OCI-LY7 (cell line): ENCODE data around the gene TXNDC12. TPM values are rescaled to one million over a fixed set of nuclear protein-coding genes. Genes with fewer than 3 reads are reported as not detected.

Source experiments
- BruUV-seq: library from RNA; stranded (reverse); fragments of 400-500 nt; replicated peaks from 2 replicates; lab custom pipeline; 2021; lab: Mats Ljungman, UMichigan
- CTCF ChIA-PET: fragments of 300-600 bp; sonication (Branson Sonifier 250); formaldehyde crosslinking; loops from one replicate; lab custom pipeline; 2022; ENCODE audit warnings: antibody characterized with exemption; ENCODE audit not compliant: unreplicated experiment; lab: Charles Lee
- POLR2A ChIA-PET: fragments of 300-600 bp; sonication (Branson Sonifier 250); formaldehyde crosslinking; loops from one replicate; lab custom pipeline; 2022; ENCODE audit warnings: antibody characterized with exemption; lab: Charles Lee
- DNase-seq: peaks from one replicate; pipeline ENCODE4 v3.0.0-alpha.2; 2015; ENCODE audit warnings: low spot score
- H2AFZ ChIP-seq: fragments of 200-600 bp; sonication (generic), shearing (Covaris generic); 2 replicates; pipeline ENCODE4 v1.6.1; 2014; ENCODE audit warnings: mild to moderate bottlenecking, antibody characterized with exemption, low read length, moderate library complexity
- H3K27ac ChIP-seq: fragments of 200-600 bp; sonication (generic); 2 replicates; pipeline ENCODE4 v1.5.1; 2014; ENCODE audit warnings: mixed run types, low read depth, mild to moderate bottlenecking, moderate library complexity, low read length, inconsistent platforms; ENCODE audit not compliant: poor library complexity, severe bottlenecking
- H3K36me3 ChIP-seq: fragments of 200-600 bp; sonication (generic); 2 replicates; pipeline ENCODE4 v1.6.1; 2014; ENCODE audit warnings: mild to moderate bottlenecking, antibody characterized with exemption, low read length, moderate library complexity, mixed read lengths; ENCODE audit not compliant: insufficient read depth
- H3K4me1 ChIP-seq: fragments of 200-600 bp; sonication (generic); 2 replicates; pipeline ENCODE4 v1.5.1; 2014; ENCODE audit warnings: mild to moderate bottlenecking, low read length; ENCODE audit not compliant: insufficient read depth, poor library complexity, severe bottlenecking
- H3K4me2 ChIP-seq: fragments of 200-600 bp; sonication (generic); 2 replicates; pipeline ENCODE4 v1.6.1; 2014; ENCODE audit warnings: mild to moderate bottlenecking, low read length
- H3K4me3 ChIP-seq: fragments of 200-600 bp; sonication (generic); 2 replicates; pipeline ENCODE4 v1.5.1; 2014; ENCODE audit warnings: mild to moderate bottlenecking, low read depth, low read length; ENCODE audit not compliant: poor library complexity, severe bottlenecking
- H3K79me2 ChIP-seq: fragments of 200-600 bp; sonication (generic); 2 replicates; pipeline ENCODE4 v1.6.1; 2016; ENCODE audit warnings: low read depth, mild to moderate bottlenecking, low read length, moderate library complexity, mixed read lengths; ENCODE audit not compliant: insufficient read depth
- H3K9me2 ChIP-seq: fragments of 200-600 bp; sonication (generic); 2 replicates; pipeline ENCODE4 v1.6.1; 2016; ENCODE audit warnings: mild to moderate bottlenecking, low read length, mixed read lengths; ENCODE audit not compliant: insufficient read depth
- H3K9me3 ChIP-seq: fragments of 200-600 bp; sonication (generic); 2 replicates; pipeline ENCODE4 v1.6.1; 2014; ENCODE audit warnings: mild to moderate bottlenecking, mixed run types, low read length, mixed read lengths
- H4K20me1 ChIP-seq: fragments of 200-600 bp; sonication (generic); 2 replicates; pipeline ENCODE4 v1.6.1; 2014; ENCODE audit warnings: mild to moderate bottlenecking, antibody characterized with exemption, low read length, moderate library complexity, mixed read lengths; ENCODE audit not compliant: insufficient read depth
- CTCF ChIP-seq: fragments of 200-600 bp; sonication (generic); conservative IDR thresholded peaks from 2 replicates; pipeline ENCODE4 v1.5.1; 2014; ENCODE audit warnings: mild to moderate bottlenecking, antibody characterized with exemption, low read length, moderate library complexity, mixed read lengths
- EZH2phosphoT487 ChIP-seq: fragments of 200-600 bp; sonication (generic); IDR thresholded peaks from 2 replicates; pipeline ENCODE4 v1.6.1; 2018; ENCODE audit warnings: low read depth, borderline replicate concordance, mild to moderate bottlenecking, mixed run types, antibody characterized with exemption, low read length, moderate library complexity, mixed read lengths
- intact Hi-C: fragments of 100-400 bp; cut with micrococcal nuclease; formaldehyde crosslinking; loops from one replicate; pipeline ENCODE4 v1.10.0; 2022; ENCODE audit not compliant: unreplicated experiment
- total RNA-seq, 2 experiments: library from RNA; depleted of rRNA in 1 of 2; stranded (reverse); fragments of >200 nt in 1 of 2; shearing (Covaris generic) in 1 of 2; gene quantifications; 2 replicates each; pipeline ENCODE4 v1.2.3, GENCODE V29; 2014 to 2022

TXNDC12 gene
- total RNA-seq, 2 experiments from 2014 or later: 26.6 to 40.5 TPM

GRCh38 chr1:52045236-52045635 lies 9.8 kb downstream of the TXNDC12 start:
- Histone ChIP-seq H3K36me3 (peaks cover 60% of the 10 kb centered on the region), H2AFZ (no peak overlapping the region), H3K4me1 (no peaks in the 10 kb centered on the region), H3K4me2 (no peak overlapping the region), H3K9me2 (no peaks in the 10 kb centered on the region), H4K20me1 (no peaks in the 10 kb centered on the region), H3K9me3 (peaks cover 5% of the 10 kb centered on the region; the same call in 1 of the 2 replicates), H3K27ac (no peak overlapping the region), H3K4me3 (no peak overlapping the region), H3K79me2 (peaks cover 18% of the 10 kb centered on the region; the same call in 1 of the 2 replicates)
- DNase-seq: no peak
- intact Hi-C loops: no loop called here
- ChIA-PET POLR2A (interaction anchor here (1.4 to 1.7 kb wide), 2 partner anchors 9 to 10 kb away, joined by 4 to 5 read pairs; partner anchors contain the start of gene BTF3L4), CTCF (interaction anchor here (0.6 kb wide), 1 partner anchor 9 kb away, joined by 3 read pairs; no protein-coding TSS in a partner anchor)
- no peak for TF ChIP-seq CTCF
- no peak for TF ChIP-seq EZH2phosphoT487
- BruUV-seq: no TSS peak

- ChIA-PET CTCF (no interaction called here), POLR2A (interaction anchor here (0.7 kb wide), 1 partner anchor 12 kb away, joined by 3 read pairs; no protein-coding TSS in a partner anchor)
- no peak for DNase-seq
- no peak overlapping the region for H3K4me3 ChIP-seq
- H3K36me3 ChIP-seq: peaks cover 65% of the 10 kb centered on the region
- BruUV-seq: no TSS peak
- H3K9me3 ChIP-seq: no peaks in the 10 kb centered on the region
- H3K4me2 ChIP-seq: no peak overlapping the region
- no peaks in the 10 kb centered on the region for H3K4me1 ChIP-seq
- no peak overlapping the region for H3K27ac ChIP-seq
- TF ChIP-seq CTCF (no peak), EZH2phosphoT487 (no peak)
- intact Hi-C loops: no loop called here
- H3K9me2 ChIP-seq: no peaks in the 10 kb centered on the region
- H4K20me1 ChIP-seq: no peaks in the 10 kb centered on the region
- H2AFZ ChIP-seq: no peak overlapping the region
- peaks cover 13% of the 10 kb centered on the region; the same call in 1 of the 2 replicates for H3K79me2 ChIP-seq
Measured at GRCh38 chr1:52041551-52042185, 13.3 kb downstream of the TXNDC12 start.

GRCh38 chr1:52037909-52038308 lies 17.1 kb downstream of the TXNDC12 start:
- Histone ChIP-seq H3K4me2 (no peak overlapping the region), H3K79me2 (peaks cover 10% of the 10 kb centered on the region), H4K20me1 (0 out of 2 replicates have a peak, but pooled peaks cover 2% of the 10 kb centered on the region), H3K27ac (no peak overlapping the region), H3K4me1 (peaks cover 7% of the 10 kb centered on the region), H2AFZ (no peak overlapping the region), H3K9me2 (no peaks in the 10 kb centered on the region), H3K9me3 (no peaks in the 10 kb centered on the region), H3K4me3 (no peak overlapping the region), H3K36me3 (peaks cover 49% of the 10 kb centered on the region)
- CTCF ChIA-PET: no interaction called here
- no peak for DNase-seq
- BruUV-seq: no TSS peak
- TF ChIP-seq CTCF (no peak), EZH2phosphoT487 (no peak)
- POLR2A ChIA-PET: interaction anchor here (0.6 to 0.7 kb wide), 2 partner anchors 10 to 39 kb away, joined by 3 read pairs; no protein-coding TSS in a partner anchor
- intact Hi-C loops: no loop called here
